ENCODE data around the gene FNBP1. TPM values are rescaled to one million over a fixed set of nuclear protein-coding genes. Genes with fewer than 3 reads are reported as not detected.

Gene FNBP1
- polyA plus RNA-seq, 1 of the 3 experiments (the other 2 are of a cell fraction) = 11.0 TPM

DNA sequence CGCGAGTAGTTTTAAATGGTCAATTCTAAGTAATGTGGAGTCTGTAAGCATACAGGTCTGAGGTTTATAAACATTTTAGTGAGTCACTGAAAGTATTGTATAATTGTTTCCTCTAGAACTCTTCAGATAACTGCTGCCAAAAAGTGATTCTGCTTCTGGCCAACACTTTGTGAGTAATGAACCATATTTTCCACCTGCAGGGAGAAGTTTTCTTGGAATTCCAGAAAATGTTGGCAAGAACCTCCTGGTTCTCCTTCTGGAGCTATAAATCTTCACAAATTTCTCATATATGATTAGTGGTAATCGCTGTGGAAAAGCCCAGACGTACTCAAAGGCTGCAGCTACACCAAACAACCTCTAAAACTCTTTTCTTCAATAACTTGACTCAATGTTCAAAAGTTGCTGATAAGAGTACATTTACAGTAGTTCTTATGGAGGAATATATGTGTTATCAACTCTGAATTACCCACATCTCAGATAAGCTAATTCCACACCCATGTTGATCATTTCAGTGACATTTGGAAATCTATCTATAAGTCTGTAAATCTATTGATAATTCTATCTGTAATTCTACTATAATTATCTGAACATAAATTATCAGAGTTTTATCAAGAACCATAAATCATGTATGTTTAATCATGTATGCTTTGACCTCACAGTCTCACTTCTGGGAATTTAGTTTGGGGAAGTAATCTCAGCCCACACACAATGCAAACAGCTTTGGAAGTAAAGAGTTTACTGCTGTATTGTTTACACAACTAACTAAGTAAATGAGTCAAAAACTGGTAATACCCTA is 74.1 kb downstream of the FNBP1 start (continued):
- TF ChIP-seq, protein P1, sequence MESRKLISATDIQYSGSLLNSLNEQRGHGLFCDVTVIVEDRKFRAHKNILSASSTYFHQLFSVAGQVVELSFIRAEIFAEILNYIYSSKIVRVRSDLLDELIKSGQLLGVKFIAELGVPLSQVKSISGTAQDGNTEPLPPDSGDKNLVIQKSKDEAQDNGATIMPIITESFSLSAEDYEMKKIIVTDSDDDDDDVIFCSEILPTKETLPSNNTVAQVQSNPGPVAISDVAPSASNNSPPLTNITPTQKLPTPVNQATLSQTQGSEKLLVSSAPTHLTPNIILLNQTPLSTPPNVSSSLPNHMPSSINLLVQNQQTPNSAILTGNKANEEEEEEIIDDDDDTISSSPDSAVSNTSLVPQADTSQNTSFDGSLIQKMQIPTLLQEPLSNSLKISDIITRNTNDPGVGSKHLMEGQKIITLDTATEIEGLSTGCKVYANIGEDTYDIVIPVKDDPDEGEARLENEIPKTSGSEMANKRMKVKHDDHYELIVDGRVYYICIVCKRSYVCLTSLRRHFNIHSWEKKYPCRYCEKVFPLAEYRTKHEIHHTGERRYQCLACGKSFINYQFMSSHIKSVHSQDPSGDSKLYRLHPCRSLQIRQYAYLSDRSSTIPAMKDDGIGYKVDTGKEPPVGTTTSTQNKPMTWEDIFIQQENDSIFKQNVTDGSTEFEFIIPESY (IDR thresholded peaks at IDR 0.05; ENCODE audit: borderline replicate concordance, low read depth) = peak; percentile 70; the same call in 1 of the 2 replicates
- TF ChIP-seq SMC3 (IDR thresholded peaks at IDR 0.05; ENCODE audit: low read depth, low read length) (no peak), ELF1 (IDR thresholded peaks at IDR 0.05) (no peak), FOSL2 (IDR thresholded peaks at IDR 0.05; ENCODE audit: borderline replicate concordance, low read depth) (peak; percentile 76), RCOR1 (IDR thresholded peaks at IDR 0.05; ENCODE audit: low read length) (no peak), GATA2 (CRISPR knock-in tag; IDR thresholded peaks at IDR 0.05) (no peak), TAF1 (IDR thresholded peaks at IDR 0.05; ENCODE audit: borderline replicate concordance, low read depth, low read length) (0 out of 2 replicates have a peak, but pooled peaks have one; percentile 28), TEAD4 (IDR thresholded peaks at IDR 0.05; ENCODE audit: borderline replicate concordance, insufficient read depth) (peak; percentile 91), EZH2phosphoT487 (IDR thresholded peaks at IDR 0.05; ENCODE audit: borderline replicate concordance, low read depth) (no peak), RAD21 (IDR thresholded peaks at IDR 0.05; ENCODE audit: low read length) (no peak), TCF12 (IDR thresholded peaks at IDR 0.05) (peak; percentile 94), RXRA (IDR thresholded peaks at IDR 0.05; ENCODE audit: borderline replicate concordance, low read depth) (no peak), EP300 (IDR thresholded peaks at IDR 0.05; ENCODE audit: borderline replicate concordance in 1 of 2, low read depth in 1 of 2, low read length in 1 of 2) (peak; percentile 16 to 82; a peak in 3 of 4 replicates), GABPA (IDR thresholded peaks at IDR 0.05; ENCODE audit: low read depth) (no peak), FOXJ3 (CRISPR knock-in tag; IDR thresholded peaks at IDR 0.05) (no peak), MEF2A (IDR thresholded peaks at IDR 0.05; ENCODE audit: borderline replicate concordance, low read depth) (peak; percentile 64; the same call in 1 of the 2 replicates)
- TF ChIP-seq, protein P2, sequence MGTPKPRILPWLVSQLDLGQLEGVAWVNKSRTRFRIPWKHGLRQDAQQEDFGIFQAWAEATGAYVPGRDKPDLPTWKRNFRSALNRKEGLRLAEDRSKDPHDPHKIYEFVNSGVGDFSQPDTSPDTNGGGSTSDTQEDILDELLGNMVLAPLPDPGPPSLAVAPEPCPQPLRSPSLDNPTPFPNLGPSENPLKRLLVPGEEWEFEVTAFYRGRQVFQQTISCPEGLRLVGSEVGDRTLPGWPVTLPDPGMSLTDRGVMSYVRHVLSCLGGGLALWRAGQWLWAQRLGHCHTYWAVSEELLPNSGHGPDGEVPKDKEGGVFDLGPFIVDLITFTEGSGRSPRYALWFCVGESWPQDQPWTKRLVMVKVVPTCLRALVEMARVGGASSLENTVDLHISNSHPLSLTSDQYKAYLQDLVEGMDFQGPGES (IDR thresholded peaks at IDR 0.05; ENCODE audit: low read depth, low read length) = no peak
- TF ChIP-seq, protein P3, sequence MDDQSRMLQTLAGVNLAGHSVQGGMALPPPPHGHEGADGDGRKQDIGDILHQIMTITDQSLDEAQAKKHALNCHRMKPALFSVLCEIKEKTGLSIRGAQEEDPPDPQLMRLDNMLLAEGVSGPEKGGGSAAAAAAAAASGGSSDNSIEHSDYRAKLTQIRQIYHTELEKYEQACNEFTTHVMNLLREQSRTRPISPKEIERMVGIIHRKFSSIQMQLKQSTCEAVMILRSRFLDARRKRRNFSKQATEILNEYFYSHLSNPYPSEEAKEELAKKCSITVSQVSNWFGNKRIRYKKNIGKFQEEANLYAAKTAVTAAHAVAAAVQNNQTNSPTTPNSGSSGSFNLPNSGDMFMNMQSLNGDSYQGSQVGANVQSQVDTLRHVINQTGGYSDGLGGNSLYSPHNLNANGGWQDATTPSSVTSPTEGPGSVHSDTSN (IDR thresholded peaks at IDR 0.05) = peak; percentile 92
- TF ChIP-seq, protein P4, sequence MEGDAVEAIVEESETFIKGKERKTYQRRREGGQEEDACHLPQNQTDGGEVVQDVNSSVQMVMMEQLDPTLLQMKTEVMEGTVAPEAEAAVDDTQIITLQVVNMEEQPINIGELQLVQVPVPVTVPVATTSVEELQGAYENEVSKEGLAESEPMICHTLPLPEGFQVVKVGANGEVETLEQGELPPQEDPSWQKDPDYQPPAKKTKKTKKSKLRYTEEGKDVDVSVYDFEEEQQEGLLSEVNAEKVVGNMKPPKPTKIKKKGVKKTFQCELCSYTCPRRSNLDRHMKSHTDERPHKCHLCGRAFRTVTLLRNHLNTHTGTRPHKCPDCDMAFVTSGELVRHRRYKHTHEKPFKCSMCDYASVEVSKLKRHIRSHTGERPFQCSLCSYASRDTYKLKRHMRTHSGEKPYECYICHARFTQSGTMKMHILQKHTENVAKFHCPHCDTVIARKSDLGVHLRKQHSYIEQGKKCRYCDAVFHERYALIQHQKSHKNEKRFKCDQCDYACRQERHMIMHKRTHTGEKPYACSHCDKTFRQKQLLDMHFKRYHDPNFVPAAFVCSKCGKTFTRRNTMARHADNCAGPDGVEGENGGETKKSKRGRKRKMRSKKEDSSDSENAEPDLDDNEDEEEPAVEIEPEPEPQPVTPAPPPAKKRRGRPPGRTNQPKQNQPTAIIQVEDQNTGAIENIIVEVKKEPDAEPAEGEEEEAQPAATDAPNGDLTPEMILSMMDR (IDR thresholded peaks at IDR 0.05) = no peak
